GM10847 (cell line): Measurements from ENCODE around the gene LRRC10.

Experiments
- POLR2A ChIP-seq: IDR thresholded peaks from 2 replicates; pipeline ENCODE4 v1.6.1; 2011; ENCODE audit not compliant: insufficient read length; ENCODE audit errors: extremely low read depth

Gene LRRC10

DNA sequence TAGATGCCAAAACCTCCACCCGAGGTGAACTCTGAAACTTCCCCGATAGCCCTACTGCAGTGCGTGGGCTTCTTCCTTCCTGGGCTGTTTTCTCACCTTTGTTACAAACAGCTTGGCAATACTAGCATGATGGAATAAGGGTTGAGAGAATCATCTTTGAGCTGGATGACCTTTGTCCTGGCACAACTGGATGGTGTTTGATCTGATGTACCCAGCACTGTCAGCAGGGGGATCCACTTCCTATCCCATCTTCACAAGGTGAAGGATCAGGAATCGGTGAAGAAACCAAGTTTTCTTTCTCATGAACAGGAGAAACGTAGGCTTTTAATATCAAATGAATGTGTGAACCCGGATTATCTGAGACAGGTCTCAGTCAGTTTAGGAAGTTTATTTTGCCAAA lies 19.5 kb upstream of the LRRC10 start:
- TF ChIP-seq POLR2A = no peak

DNA sequence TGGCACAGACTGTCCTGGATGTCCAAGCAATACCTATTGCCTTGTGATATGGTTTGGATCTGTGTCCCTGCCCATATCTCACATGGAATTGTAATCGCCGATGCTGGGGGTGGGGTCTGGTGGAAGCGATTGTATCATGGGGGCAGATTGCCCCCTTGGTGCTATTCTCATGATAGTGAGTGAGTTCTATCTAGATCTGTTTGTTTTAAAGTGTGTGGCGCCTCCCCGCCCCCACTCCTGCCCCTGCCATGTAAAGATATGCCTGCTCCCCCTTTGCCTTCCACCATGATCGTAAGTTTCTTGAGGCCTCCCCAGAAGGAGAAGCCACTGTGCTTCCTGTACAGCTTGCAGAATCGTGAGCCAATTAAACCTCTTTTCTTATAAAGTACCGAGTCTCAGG lies 16.8 kb upstream of the LRRC10 start:
- no peak for TF ChIP-seq POLR2A

DNA sequence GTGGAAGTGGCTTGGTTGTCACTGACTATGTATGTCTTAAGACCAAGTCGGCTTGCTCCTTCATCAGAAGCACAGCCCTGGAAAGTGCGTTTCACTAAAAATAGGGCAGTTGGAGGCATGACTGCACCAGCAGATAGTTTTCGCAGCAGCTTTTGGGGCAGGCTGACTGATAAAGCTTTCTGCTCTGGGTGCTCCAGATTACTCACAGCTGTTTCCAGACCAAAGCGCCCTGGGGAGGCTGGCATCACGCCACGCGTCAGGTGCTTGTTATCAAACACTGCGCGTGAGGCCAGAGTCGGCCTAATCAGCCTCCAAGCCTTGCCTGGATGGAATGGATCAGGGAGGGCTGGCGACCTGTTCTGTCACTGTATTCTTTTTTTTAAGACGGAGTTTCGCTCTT lies 13.3 kb upstream of the LRRC10 start:
- no peak for TF ChIP-seq POLR2A

DNA sequence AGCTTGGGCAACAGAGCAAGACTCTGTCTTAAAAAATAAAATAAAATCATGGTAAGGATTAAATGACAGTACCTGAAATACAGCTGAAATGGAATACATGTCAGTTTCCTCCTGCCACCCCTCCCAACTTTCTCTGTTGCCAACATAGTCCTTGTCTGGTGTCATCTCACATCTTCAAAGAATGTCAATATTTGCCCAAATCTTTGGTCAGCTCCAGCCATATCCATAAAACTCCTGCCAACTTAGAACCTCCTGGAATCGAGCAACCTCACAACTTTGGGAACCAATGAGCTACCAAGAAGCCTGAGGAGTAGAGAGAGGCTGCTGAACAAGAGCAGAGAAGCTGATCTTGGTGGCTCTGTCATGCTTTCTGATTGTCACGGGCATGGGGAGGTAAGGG lies 10.8 kb upstream of the LRRC10 start:
- TF ChIP-seq POLR2A = no peak

DNA sequence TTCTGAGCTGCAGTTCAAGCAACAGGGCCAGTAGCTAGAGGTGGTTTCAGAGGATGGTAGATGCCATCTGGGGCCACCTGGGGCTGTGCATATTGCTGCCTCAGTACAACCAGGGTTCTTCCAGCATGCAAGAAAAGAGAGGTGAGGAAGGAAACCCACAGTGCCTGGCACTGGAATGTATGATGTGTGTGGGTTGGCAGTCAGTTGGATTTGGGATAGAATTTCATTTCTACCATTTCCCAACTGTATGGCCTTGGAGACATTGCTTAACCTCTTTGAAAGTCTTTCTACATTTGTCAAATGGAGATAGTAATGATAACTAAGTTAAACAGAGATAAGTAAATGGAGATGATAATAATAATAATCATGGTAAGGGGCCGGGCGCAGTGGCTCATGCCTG lies 10.2 kb upstream of the LRRC10 start:
- no peak for TF ChIP-seq POLR2A

DNA sequence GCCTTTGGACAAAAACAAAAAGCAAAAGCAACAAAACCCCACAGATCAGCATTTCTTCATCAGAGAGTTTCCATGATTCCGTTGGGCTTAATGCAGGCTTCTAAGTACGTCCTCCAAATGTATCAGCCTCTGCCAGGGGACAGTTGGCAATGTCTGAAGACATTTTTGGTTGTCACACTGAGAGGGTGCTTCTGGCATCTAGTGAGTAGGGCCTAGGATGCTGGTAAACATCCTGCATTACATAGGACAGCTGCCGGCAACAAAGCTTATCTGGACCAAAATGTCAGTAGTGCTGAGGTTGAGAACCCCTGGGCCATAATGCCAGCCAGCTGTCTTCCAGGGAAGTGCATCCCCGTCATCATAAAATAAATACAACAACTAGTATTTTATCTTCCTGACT lies 9.4 kb upstream of the LRRC10 start:
- TF ChIP-seq POLR2A = no peak

DNA sequence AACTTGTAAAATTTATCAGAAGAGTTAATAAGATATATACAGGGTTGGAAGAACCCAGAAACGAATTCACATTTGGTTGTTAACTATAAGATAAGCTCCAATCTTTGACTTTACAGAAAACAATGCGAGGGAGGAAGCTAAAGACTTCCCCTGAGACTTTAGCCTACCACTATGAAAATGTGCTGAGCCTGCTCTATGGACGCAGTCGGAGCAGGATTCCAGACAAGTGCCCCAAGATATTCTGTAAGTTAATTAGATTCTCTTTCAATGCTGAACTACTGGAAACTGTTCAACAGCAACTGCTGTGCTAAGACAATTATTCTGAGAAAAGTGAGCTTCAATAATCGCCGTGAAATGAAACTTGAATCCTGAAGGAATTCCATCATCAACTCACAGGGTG lies 8.3 kb upstream of the LRRC10 start:
- no peak for TF ChIP-seq POLR2A

DNA sequence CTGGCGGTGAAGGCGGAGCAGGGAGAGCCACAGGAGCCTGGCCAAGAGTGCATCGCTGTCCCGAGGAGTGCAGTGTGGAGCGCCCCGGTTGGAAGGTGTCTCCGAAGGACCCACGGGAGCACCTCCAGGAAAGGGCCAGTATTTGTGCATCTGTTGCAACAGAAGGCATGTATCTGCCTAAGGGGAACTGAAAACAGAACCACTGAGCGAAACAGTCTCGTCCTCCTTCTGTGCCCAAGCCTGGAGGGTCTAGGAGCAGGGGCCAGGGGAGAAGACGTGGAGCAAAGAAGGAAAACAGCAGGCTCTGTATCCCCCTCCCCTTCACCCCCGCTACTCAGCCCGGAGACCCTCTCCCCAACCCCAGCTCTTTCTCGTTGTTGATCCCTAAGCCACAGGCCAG lies 5.3 kb upstream of the LRRC10 start:
- no peak for TF ChIP-seq POLR2A

DNA sequence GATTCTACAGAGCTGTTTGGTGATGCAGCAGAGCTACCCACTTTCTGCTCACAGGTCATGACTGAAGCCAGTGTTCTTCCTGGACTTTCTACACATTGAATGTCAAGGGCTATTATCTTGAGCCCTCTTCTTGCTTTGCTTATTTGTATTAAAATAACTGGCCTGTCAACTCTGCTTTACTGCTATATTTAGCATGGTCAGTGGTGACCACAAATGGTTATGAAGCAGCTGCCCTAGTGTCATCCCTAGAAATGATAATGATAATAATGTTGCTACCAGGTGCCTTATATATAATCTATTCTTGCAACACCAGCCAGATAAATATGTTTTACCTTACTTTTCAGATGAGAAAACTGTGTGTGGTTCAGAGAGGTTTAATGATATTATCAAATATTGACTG lies 2.6 kb upstream of the LRRC10 start:
- TF ChIP-seq POLR2A = no peak

DNA sequence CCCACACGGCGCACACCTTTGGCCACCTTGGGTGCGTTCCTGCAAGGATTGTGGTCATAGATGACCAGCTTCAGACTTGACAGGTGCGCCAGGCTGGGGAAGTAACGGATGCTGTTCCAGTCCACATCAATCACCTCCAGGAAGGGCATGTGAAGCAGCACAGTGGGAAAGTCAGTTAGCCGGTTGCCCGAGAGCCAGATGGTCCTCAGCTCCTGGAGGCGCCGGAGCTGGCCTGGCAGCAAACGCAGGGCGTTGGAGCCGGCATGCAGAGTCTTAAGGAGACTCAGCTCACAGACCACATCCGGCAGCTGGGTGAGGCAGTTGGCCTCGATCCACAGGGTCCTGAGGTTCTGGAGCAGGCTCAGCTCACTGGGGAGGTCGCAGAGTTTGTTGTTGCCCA lies 581 bp downstream of the LRRC10 start:
- no peak for TF ChIP-seq POLR2A

DNA sequence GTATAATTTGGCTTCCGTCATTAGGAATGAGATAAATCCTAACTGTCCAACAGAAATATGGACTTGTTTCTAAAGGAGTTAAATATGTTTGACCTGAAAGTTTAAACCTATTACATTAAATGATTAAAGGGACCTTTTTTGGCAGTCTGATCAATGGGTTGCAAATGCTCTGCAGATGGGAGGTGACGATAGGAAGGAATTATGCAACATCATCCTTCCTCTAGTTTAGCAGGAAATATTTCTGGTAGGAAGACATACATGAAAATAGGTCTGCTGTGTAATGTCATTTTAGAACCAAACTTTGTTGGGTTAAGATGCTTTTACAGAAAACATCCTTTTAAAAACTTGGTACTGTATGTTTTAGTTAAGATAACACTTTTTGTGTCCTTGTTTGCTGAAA lies 2.6 kb downstream of the LRRC10 start:
- no peak for TF ChIP-seq POLR2A

DNA sequence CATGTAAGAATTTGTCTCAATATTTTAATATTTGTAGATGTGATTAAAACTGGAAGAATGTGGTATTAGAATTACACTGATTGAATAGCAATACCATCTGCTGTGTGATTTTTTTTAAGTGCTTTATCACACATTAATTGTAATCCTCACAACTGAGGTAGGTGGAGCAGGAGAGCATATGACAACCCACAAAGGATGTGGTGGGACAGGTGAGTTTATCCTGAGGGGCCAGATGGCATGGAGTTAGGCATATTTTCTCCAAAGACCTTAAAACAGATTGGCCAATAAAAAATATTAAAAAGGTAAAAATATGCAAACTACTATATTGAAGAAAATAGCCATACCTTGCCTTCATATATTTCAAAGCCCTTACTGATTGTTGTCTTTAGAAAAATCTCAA lies 7.8 kb downstream of the LRRC10 start:
- no peak for TF ChIP-seq POLR2A

DNA sequence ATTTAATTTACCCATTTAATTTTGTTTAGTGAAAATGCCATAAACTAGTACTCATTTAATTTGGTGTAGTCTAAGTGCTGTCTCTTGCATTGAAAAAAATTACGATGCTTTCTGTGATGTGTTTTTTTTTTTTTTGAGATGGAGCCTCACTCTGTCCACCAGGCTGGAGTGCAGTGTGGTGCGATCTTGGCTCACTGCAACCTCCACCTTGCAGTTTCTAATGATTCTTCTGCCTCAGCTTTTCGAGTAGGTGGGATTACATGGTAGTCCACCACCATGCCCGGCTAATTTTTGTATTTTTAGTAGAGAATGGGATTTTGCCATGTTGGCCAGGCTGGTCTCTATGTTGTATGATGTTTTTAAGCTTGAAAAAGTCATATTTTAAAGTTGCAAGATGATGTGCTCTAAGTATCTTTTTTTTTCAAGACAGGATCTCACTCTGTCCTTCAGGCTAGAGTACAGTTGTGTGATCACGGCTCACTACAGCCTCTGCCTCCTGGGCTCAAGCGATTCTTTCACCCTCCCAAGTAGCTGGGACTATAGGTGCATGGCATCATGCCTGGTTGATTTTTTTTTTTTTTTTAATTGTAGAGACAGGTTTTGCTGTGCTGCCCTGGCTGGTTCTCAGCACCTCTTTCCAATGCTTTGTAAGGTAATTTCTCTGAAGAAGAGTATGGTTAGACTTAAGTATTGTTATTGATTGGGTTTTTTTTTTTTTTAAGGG lies 8.6 kb downstream of the LRRC10 start:
- TF ChIP-seq POLR2A = no peak

DNA sequence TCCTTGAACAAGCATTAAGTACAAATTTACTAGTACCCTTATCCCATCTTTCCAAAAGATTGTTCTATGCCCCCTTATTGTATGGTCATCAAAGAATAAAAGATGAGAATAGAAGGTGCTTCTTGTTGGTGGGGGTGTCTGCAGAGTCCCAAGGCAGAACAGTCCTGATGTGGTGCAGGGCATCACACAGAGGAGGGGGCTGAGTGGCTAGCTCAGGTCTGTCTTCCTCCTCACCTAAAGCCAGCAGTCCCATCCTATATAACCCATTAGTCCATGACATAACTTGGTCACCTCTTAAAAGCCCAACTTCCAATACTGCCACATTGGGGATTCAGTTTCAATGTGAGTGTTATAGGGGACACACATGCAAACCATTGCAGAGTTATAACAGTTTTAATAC lies 9.9 kb downstream of the LRRC10 start:
- no peak for TF ChIP-seq POLR2A

DNA sequence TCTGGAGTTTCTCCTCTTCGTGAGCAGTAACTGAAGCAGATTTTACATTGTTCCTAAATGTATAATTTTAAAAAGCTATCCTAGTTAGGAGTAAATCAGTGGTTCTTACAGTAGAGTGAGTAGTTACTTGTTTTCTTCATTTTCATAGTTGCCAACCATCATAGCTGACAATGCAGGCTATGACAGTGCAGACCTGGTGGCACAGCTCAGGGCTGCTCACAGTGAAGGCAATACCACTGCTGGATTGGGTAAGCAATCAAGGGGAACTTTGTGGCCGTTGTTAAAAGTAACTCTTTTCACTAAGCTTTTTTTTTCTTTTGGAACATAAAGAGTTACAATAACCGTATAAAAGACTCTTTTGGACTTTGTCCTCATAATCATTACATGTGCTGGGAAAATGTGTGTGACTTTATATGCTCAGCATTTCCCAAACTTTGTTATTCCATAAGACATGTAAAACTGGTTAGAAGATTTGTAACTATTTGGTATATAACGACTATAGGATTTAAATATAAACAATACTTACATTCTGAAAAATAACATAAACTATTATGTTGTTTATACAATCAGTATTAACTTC lies 12.4 kb downstream of the LRRC10 start:
- no peak for TF ChIP-seq POLR2A

DNA sequence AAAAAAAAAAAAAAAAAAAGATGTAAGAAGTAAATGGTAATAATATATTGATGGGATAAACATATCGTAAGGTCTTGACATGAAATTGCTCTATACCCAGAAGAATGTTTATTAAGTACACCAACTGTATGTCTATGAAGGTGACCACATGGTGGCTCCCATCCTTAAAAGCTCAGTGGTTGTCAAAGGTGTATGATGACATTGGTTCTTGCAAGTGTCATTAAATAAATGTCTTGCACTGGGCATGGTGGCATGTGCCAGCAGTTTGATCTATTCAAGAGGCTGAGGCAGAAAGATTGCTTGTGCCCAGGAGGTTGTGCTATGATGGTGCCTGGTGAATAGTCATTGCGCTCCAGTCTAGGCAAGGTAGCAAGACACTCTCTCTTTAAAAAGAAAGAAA lies 15.0 kb downstream of the LRRC10 start:
- no peak for TF ChIP-seq POLR2A

DNA sequence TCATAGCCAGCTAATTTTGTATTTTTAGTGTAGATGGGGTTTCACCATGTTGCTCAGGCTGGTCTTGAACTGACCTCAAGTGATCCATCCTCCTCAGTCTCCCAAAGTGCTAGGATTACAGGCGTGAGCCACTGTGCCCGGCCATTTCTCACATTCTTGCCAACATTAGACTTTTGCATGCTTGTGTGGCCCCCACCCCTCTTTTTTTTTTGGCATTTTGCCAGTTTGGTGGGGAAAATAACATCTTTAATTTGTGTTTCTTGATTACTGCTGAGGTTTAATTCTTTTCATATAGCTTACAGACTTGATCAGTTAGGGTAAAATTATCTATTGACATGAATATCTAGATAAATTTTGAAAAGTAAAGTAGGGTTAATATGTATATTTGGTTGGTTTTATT lies 21.6 kb downstream of the LRRC10 start:
- no peak for TF ChIP-seq POLR2A
